ENCODE measurements around the gene CHD6.

DNA sequence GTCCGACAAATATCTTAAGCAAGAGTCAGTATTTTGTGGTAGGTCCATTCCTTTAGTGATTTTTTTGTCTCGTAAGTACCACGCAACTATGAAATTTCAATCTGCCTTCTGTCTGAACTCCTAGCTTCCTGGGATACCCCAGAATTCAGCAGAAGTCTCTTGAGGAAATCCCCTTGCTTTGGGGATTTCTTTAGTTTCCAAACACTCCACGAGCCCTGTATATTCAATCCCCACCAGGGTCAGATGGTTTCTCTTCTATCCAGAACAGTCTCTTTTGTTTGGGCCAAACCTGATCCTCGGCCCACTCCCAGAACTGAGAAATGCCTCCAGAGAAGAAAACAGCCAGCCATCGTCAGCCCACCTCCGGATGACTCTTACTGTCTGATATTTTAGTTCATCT lies 113.0 kb downstream of the CHD6 start:
- TF ChIP-seq, protein P1, sequence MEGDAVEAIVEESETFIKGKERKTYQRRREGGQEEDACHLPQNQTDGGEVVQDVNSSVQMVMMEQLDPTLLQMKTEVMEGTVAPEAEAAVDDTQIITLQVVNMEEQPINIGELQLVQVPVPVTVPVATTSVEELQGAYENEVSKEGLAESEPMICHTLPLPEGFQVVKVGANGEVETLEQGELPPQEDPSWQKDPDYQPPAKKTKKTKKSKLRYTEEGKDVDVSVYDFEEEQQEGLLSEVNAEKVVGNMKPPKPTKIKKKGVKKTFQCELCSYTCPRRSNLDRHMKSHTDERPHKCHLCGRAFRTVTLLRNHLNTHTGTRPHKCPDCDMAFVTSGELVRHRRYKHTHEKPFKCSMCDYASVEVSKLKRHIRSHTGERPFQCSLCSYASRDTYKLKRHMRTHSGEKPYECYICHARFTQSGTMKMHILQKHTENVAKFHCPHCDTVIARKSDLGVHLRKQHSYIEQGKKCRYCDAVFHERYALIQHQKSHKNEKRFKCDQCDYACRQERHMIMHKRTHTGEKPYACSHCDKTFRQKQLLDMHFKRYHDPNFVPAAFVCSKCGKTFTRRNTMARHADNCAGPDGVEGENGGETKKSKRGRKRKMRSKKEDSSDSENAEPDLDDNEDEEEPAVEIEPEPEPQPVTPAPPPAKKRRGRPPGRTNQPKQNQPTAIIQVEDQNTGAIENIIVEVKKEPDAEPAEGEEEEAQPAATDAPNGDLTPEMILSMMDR (IDR thresholded peaks at IDR 0.05), result no peak
- TF ChIP-seq POLR2A (IDR thresholded peaks at IDR 0.05), result no peak
